ENCODE data around the gene TNFSF13.

The TNFSF13 gene

GRCh38 chr17:7512105-7512504 is 46.4 kb upstream of the TNFSF13 start:
- Histone ChIP-seq H3K27ac (ENCODE audit: poor library complexity, severe bottlenecking) (no peak overlapping the region), H3K4me3 (ENCODE audit: severe bottlenecking) (no peak overlapping the region), H3K4me1 (ENCODE audit: insufficient read depth, poor library complexity, severe bottlenecking) (no peaks in the 10 kb centered on the region), H3K9me3 (ENCODE audit: severe bottlenecking) (no peaks in the 10 kb centered on the region), H3K36me3 (ENCODE audit: low read depth) (peaks cover 62% of the 10 kb centered on the region), H3K27me3 (ENCODE audit: insufficient read depth, poor library complexity, severe bottlenecking) (no peaks in the 10 kb centered on the region)
- ATAC-seq (ENCODE audit: low read depth) (no peak), DNase-seq (ENCODE audit: low spot score) (no peak)
- TF ChIP-seq CTCF (IDR thresholded peaks at IDR 0.05; ENCODE audit: poor library complexity, severe bottlenecking): no peak

GRCh38 chr17:7512824-7513540 is 45.6 kb upstream of the TNFSF13 start:
- TF ChIP-seq CTCF (IDR thresholded peaks at IDR 0.05; ENCODE audit: poor library complexity, severe bottlenecking): no peak

GRCh38 chr17:7513850-7514419 is 44.6 kb upstream of the TNFSF13 start:
- Histone ChIP-seq H3K27ac (ENCODE audit: poor library complexity, severe bottlenecking) (no peak overlapping the region), H3K9me3 (ENCODE audit: severe bottlenecking) (no peaks in the 10 kb centered on the region), H3K4me3 (ENCODE audit: severe bottlenecking) (no peak overlapping the region), H3K4me1 (ENCODE audit: insufficient read depth, poor library complexity, severe bottlenecking) (no peaks in the 10 kb centered on the region), H3K27me3 (ENCODE audit: insufficient read depth, poor library complexity, severe bottlenecking) (no peaks in the 10 kb centered on the region), H3K36me3 (ENCODE audit: low read depth) (peaks cover 45% of the 10 kb centered on the region)
- no peak for TF ChIP-seq CTCF (IDR thresholded peaks at IDR 0.05; ENCODE audit: poor library complexity, severe bottlenecking)
- ATAC-seq (ENCODE audit: low read depth): no peak
- no peak for DNase-seq (ENCODE audit: low spot score)

More at GRCh38 chr17:7512824-7513540, 45.6 kb upstream of the TNFSF13 start:
- Histone ChIP-seq H3K36me3 (ENCODE audit: low read depth) (peaks cover 55% of the 10 kb centered on the region), H3K9me3 (ENCODE audit: severe bottlenecking) (no peaks in the 10 kb centered on the region), H3K4me3 (ENCODE audit: severe bottlenecking) (no peak overlapping the region), H3K4me1 (ENCODE audit: insufficient read depth, poor library complexity, severe bottlenecking) (no peaks in the 10 kb centered on the region), H3K27ac (ENCODE audit: poor library complexity, severe bottlenecking) (no peak overlapping the region), H3K27me3 (ENCODE audit: insufficient read depth, poor library complexity, severe bottlenecking) (no peaks in the 10 kb centered on the region)
- DNase-seq (ENCODE audit: low spot score) (no peak), ATAC-seq (ENCODE audit: low read depth) (no peak)

GRCh38 chr17:7515911-7516610 is 42.5 kb upstream of the TNFSF13 start:
- Histone ChIP-seq H3K4me3 (ENCODE audit: severe bottlenecking) (no peak overlapping the region), H3K9me3 (ENCODE audit: severe bottlenecking) (no peaks in the 10 kb centered on the region), H3K27ac (ENCODE audit: poor library complexity, severe bottlenecking) (no peak overlapping the region), H3K4me1 (ENCODE audit: insufficient read depth, poor library complexity, severe bottlenecking) (peaks cover 3% of the 10 kb centered on the region), H3K27me3 (ENCODE audit: insufficient read depth, poor library complexity, severe bottlenecking) (no peaks in the 10 kb centered on the region), H3K36me3 (ENCODE audit: low read depth) (peaks cover 28% of the 10 kb centered on the region)
- ATAC-seq (ENCODE audit: low read depth): no peak
- DNase-seq (ENCODE audit: low spot score): no peak
- TF ChIP-seq CTCF (IDR thresholded peaks at IDR 0.05; ENCODE audit: poor library complexity, severe bottlenecking): no peak
